Activated effector memory CD4-positive, alpha-beta T cell treated with anti-CD3 and anti-CD28 coated beads, Interleukin-2, amount 50 U/mL, for 16 hours (primary cell): ENCODE results near the gene ALKBH2.
"Not testable (repeated sequence)": the region's sequence is repeated elsewhere in the genome, so short reads cannot be mapped to it uniquely, and the experiment has no call there.

ENCODE experiments used
- DNase-seq: peaks from one replicate; pipeline ENCODE4 v3.0.0-alpha.2; 2020

ALKBH2 gene

DNA sequence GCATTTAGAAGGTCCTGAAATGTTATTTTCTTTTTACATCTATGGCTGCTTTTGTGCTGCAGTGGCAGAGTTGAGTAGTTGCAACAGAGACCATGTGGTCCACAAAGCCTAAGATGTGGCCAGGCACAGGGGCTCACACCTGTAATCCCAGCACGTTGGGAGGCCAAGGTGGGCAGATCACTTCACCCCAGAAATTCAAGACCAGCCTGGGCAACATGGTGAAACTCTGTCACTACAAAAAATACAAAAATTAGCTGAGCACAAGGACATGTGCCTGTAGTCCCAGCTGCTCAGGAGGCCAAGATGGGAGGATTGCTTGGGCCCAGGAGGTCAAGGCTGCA is 27.4 kb downstream of the ALKBH2 start:
- no peak for DNase-seq

DNA sequence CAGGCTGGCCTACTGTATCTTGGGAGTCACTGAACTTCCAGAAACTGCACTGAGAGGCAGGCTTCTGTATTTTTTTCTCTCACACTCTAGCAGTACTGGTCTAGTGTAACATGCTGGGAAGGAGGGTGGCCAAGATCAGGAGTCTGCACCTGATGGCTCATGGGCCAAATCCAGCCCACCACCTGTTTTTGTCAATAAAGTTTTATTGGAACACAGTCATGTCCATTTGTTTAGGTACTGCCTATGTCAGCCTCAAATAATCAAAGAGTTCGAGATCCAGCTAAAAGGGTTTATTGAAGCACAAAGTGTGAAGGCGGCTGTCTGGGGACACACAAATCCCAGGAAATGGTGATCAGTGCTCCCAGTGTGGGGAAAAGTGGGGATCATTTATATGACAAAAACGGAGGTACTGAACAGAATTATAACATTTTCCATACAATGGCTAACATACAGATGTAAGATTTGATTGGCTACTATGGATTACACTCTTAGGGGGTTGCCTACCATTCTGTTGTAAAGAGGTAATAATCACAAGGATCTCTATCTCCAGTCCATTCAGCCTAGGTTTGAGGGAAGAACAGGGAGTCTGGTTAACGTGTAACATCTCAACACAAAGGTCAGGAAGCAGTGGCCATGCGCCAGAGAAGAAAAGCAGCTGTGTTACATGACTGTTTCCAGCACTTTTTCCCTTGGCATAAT is 28.0 kb downstream of the ALKBH2 start:
- DNase-seq = no peak

DNA sequence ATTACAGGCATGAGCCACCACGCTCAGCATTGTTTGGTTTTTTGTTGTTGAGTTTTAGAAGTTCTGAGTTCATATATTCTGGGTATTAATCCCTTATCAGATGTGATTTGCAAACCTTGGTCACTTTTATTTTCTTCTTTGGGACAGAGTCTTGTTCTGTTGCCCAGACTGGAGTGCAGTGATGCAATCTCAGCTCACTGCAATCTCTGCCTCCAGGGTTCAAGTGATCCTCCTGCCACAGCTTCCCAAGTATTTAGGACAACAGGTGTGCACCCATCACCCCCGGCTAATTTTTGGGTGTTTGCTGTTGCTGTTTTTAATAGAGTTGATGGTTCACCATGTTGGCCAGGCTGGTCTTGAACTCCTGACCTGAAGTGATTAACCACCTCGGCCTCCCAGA is 29.1 kb downstream of the ALKBH2 start:
- no peak for DNase-seq

DNA sequence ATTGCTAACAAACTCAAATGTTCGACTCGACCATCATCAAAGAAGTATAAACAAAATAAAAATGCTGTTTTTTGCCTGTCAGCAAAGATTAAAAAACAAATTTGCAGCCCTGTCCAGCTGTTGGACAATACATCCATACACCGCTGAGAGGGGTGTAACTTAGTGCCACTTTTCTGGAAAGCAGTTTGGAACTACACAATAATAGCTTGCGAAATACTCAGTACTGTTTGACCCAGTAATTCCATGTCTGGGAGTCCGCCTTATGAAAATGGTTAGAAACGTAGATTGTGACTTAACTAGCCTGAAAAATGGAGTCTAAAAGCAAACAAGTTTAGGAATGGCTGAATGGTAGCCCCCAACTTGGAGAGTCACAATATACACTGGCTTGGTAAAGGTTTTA is 34.5 kb downstream of the ALKBH2 start:
- DNase-seq = no peak

DNA sequence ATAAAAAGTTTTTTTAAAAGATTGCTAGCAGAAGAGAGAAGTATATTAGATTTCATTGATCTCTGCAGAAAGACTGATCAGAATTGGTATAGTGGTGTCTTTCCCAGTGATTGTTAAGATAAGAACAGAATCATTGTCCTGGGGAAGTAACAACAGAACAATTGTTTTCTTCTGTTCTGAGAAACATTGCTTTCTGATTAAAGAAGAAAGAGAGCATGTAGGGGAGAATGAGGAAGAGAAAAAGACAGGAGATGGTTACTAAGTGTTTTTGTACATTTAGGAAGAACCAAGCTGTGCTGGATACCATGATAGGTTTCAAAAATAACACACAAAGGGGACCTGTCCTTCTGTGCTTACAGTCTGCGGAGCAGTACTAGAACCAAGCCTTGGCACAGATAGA is 35.9 kb downstream of the ALKBH2 start:
- no peak for DNase-seq

DNA sequence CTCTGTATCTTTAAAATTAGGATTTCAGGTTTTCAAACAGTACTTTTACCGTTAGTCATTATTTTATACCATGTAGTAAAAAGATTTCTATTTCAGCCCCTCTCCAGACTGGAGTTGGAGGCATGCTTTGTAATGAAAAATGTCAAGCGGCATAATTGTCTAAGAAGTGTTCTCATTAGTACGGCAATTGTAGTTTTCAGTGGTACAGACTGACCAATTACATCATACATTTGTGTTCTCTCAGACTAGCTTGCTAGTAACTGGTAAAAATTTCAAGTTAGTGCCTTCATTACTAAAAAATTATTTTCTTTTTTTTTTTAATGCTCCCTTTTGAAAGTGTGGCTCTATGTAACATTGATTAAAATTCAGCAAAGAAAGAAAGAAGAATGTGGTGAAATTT is 36.4 kb downstream of the ALKBH2 start:
- DNase-seq = no peak

DNA sequence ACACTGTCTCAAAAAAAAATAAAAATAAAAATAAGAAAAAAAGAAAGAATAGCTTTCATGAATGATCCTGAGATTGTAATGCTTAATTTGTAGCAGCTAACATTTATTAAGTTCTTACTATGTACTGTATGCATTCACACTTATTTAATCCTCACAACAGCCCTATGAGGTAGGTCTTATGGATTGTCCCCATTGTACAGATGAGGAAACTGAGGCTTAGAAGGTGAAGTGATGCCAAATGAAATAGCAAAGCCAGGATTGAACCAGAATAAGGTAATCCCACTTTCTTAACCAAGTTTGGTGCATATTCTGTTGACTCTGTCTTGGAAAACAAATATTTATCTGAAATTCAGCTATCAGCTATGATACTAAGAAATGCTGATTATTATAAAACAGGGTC is 38.8 kb downstream of the ALKBH2 start:
- DNase-seq = no peak

DNA sequence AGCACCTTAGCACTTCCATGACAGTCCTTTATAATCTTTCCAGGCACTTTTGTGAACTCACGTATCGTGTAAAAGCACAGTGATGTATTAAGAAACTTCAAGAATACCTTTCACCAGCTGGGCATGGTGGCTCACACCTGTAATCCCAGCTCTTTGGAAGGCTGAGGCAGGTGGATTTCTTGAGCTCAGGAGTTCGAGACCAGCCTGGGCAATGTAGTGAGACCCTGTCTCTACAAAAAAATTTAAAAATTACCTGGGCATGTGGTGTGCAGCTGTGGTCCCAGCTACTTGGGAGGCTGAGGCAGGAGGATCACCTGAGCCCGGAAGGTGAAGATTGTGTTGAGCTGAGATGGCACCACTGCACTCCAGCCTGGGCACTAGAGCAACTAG is 39.2 kb downstream of the ALKBH2 start:
- DNase-seq = not testable (repeated sequence)

DNA sequence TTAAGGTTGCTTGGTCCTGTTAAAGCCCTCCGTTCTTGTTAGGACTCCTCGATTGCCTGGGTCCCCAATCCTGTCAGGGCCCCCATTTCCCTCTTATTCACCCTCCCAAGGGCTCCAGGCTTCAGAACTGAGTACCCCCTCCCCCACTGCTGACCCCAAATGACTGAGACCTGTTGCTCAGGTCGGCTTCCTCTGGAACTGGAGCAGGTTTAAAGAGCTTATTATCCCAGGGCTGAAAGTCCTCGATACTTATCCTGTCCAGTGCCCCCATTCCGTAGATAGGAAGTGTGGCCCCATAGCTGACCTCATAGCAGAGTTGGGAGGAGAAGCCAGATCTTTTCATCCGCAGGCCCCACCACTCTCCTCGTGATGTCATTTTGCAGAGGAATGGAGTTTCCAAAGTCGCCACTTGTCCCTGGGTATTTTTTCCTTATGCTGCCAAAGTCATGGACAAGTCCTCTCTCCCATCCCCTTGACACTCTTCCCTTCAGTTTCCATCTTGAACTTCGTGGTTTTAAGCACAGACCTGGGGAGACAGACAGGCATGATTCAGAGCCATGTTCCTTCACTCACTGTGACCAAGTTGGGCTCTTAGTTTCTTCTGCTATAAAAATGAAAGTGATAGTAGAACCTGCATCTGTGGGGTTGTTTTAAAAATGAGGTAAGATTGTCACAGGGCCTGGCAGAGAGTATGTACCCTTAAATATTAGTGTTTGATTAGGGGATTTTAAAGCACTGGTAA is 39.7 kb downstream of the ALKBH2 start:
- DNase-seq = peak; percentile 65

DNA sequence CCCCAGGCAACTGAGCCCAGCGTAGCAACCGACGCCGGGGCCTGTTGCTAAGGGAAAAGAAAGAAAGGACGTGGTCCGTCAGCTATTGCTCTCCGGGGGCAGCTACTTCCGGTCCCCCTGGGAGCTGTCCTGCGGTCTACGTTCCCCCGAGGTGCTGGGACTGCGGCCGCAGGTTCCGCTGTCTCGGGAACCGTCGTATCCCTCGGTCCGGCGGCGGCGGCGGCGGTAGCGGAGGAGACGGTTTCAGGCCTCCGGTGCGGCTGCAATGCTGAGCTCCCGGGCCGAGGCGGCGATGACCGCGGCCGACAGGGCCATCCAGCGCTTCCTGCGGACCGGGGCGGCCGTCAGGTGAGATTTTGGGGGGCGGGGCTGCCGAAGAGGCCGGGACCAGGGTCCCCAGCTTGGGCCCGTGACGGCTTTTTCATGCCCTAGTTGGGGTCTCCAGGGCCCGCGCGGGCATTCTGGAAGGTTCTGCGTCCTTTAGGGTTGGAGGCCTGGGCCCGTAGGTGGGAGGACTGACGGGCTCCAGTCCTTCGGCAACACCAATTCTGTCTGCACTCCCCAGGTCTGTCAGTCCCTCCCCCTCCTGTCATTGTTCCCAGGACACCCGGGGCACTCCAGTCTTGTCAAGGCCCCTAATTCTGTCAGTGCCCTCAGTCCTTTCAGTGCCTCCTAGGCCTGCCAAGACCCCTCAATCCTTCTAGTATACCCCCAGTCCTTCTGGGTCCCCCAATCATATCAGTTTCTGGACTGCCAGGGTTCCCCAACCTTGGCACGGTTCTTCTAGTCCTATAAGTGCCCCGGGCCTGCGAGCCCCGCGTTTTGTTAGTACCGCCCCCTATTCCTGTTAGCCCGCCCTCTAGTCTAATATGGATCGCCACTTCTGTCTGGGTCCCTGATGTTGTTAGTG is 40.6 kb downstream of the ALKBH2 start, which contains the start of gene USP30:
Gene USP30, plus strand, starts transcription at position 163 of the 910 bp plus-strand sequence. Its CDS starts 103 bp downstream, at position 266.
- DNase-seq = peak; percentile 94

DNA sequence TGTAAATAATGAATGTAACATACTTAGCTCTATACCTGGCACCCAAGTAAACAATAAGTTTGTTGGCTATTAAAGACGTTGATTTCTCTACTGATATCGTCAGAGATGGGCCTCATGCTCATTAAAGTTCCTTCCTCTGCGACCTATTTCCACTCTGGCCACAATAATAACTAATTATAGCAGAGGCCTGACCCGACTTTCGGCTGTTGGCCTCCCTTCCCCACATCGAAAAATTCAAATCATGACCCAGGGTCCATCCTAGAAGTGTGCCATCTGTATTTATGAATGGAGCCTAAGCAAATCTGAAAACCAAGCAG is 41.2 kb downstream of the ALKBH2 start:
- no peak for DNase-seq

DNA sequence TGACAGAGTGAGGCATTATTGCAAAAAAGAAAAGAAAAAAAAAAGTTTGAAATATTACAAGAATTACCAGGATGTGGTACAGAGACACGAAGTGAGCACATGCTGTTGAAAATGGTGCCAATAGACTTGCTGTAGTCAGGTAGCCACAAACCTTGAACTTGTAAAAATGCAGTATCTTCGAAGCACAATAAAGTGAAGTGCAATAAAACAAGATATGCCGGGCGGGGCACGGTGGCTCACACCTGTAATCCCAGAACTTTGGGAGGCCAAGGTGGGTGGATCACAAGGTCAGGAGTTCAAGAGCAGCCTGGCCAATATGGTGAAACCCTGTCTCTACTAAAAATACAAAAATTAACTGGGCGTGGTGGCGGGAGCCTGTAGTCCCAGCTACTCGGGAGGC is 43.5 kb downstream of the ALKBH2 start:
- DNase-seq = not testable (repeated sequence)

DNA sequence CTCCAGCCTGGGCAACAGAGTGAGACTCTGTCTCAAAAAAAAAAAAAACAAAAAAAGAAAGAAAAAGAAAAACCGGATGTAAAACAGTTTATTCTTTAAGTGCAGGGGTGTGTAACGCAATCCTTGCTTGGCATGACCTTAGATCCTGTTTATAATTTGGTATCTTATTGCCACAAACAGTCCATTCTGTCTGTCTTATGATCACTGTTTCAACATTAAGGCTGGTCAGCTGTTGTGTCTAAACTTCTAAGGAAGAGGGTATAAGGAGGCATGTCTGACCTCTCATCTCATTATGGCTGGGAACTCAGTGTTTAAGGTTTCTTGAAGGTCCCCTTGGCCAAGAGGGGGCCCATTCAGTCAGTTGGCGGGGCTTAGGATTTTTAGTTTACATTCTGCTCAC is 44.6 kb downstream of the ALKBH2 start:
- not testable (repeated sequence) for DNase-seq

DNA sequence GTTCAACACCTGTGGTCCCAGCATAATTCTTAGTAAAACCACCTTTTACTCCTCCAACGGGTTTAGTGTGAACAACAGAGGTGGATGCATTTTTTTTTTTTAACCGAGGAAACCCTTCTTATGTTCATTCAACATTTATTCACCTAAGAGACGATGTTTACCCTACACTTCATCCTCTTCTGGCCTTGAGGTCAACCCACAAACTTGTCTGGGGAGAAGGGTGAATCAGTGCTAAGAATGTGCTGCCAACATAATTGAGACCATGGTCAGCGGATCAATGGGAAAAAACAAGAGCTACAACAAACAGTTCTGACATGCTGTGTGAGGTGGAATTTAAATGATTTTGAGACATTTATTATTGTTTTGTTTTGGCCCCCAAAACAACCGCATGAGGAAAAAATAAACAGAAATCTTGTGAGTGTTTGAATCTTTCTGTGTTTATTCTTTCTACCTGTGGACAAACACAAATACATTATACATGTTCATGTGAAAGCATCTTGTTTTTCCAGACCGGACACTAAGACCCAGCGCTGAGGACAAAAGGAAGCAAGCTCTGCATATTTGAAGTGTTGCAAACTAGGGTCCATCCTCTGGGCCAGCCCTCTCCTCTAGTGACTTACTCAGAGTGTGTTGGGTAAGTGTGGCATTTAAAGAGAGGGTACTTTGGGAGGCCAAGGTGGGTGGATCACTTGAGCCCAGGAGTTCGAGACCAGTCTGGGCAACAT is 46.0 kb downstream of the ALKBH2 start:
- no peak for DNase-seq

DNA sequence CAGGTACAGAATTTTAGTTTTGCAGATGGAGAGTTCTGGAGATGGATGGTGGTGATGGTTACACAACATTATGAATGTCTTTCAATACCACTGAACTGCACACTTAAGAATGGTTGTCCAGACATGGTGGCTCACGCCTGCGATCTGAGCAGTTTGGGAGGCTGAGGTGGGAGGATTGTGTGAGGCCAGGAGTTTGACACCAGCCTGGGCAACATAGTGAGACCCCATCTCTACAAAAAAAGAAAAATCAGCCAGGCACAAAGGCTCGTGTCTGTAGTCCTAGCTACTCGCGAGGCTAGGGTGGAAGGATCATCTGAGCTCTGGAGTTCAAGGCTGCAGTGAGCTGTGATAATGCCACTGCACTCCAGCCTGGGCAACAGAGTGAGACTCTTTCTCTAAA is 49.0 kb downstream of the ALKBH2 start:
- DNase-seq = no peak
